Mammary epithelial cell (primary cell): Measurements from ENCODE around the gene GTF3C2.

ENCODE experiments used
- CTCF ChIP-seq, 2 donors: IDR thresholded peaks in 1 of 2; conservative IDR thresholded peaks in 1 of 2; 2 replicates each; pipeline ENCODE4 v1.5.1; 2011 to 2012; ENCODE audit warnings: inconsistent platforms in 2 of 2, low read length in 2 of 2, mild to moderate bottlenecking in 2 of 2, control low read depth in 1 of 2, low read depth in 1 of 2; ENCODE audit not compliant: insufficient read depth in 1 of 2; ENCODE audit errors: extremely low read depth in 1 of 2
- EZH2 ChIP-seq: IDR thresholded peaks from 2 replicates; pipeline ENCODE4 v1.6.1; 2012; ENCODE audit warnings: low read length, inconsistent platforms, borderline replicate concordance

DNA sequence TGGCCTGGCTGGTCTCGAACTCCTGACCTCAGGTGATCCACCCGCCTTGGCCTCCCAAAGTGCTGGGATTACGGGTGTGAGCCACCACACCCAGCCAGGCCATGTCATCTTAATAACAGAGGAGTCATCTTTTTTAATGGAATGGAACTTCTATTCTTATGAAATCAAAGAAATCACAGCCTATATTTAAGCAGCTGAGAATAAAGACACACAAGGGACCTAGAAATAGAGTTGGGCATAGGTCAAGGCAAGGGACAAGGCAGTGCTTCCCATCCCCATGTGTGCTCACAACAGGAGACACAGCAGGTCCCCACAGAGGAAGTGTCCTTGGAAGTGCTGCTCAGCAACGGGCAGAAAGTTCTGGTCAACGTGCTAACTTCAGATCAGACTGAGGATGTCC is 17.0 kb upstream of the GTF3C2 start:
- TF ChIP-seq EZH2 (no peak), CTCF (conservative IDR thresholded peaks at IDR 0.05 in 1 of 2, IDR thresholded peaks at IDR 0.05 in 1 of 2; ENCODE audit: extremely low read depth in 1 of 2, insufficient read depth in 1 of 2, low read depth in 1 of 2, low read length in 2 of 2) (no peak)
